Trophoblast cell (in vitro differentiated cells and primary cell): ENCODE measurements around the gene FBXO3.

Experiments used
- DNase-seq, 2 donors: peaks; one replicate each; pipeline ENCODE4 v3.0.0-alpha.2; 2016
- H2AFZ ChIP-seq: 2 replicates; pipeline ENCODE4 v1.6.1; 2013; ENCODE audit warnings: low read length, moderate library complexity, mild to moderate bottlenecking; ENCODE audit not compliant: insufficient read depth, poor library complexity
- H2AK5ac ChIP-seq: 2 replicates; pipeline ENCODE4 v1.6.1; 2013; ENCODE audit warnings: mild to moderate bottlenecking, low read length
- H2BK120ac ChIP-seq: 2 replicates; pipeline ENCODE4 v1.6.1; 2013; ENCODE audit warnings: low read length, mild to moderate bottlenecking, moderate library complexity; ENCODE audit not compliant: insufficient read depth, poor library complexity
- H2BK12ac ChIP-seq: 2 replicates; pipeline ENCODE4 v1.6.1; 2013; ENCODE audit warnings: mild to moderate bottlenecking, low read length, moderate library complexity
- H2BK5ac ChIP-seq: 2 replicates; pipeline ENCODE4 v1.6.1; 2013; ENCODE audit warnings: low read length, low read depth, moderate library complexity, mild to moderate bottlenecking; ENCODE audit not compliant: poor library complexity
- H3K14ac ChIP-seq: 2 replicates; pipeline ENCODE4 v1.6.1; 2013; ENCODE audit warnings: mild to moderate bottlenecking, low read length
- H3K18ac ChIP-seq: 2 replicates; pipeline ENCODE4 v1.6.1; 2013; ENCODE audit warnings: mild to moderate bottlenecking, low read length
- H3K23ac ChIP-seq: 2 replicates; pipeline ENCODE4 v1.6.1; 2013; ENCODE audit warnings: low read length
- H3K27ac ChIP-seq: 2 replicates; pipeline ENCODE4 v1.5.1; 2013; ENCODE audit warnings: low read depth, mild to moderate bottlenecking, inconsistent platforms, low read length, moderate library complexity
- H3K27me3 ChIP-seq: 2 replicates; pipeline ENCODE4 v1.6.1; 2013; ENCODE audit warnings: inconsistent platforms, mild to moderate bottlenecking, low read length, moderate library complexity; ENCODE audit not compliant: insufficient read depth
- H3K36me3 ChIP-seq, 2 experiments: 1 replicate in 1 of 2; 2 replicates in 1 of 2; pipeline ENCODE4 v1.6.1; 2013; ENCODE audit warnings: low read length in 2 of 2, mild to moderate bottlenecking in 2 of 2, moderate library complexity in 1 of 2; ENCODE audit not compliant: insufficient read depth in 2 of 2, control insufficient read depth in 1 of 2
- H3K4ac ChIP-seq: 2 replicates; pipeline ENCODE4 v1.6.1; 2013; ENCODE audit warnings: low read depth, mild to moderate bottlenecking, low read length, moderate library complexity
- H3K4me1 ChIP-seq, 2 experiments: 1 replicate in 1 of 2; 2 replicates in 1 of 2; pipeline ENCODE4 v1.6.1; 2013; ENCODE audit warnings: low read length in 2 of 2, mild to moderate bottlenecking in 2 of 2, moderate library complexity in 1 of 2; ENCODE audit not compliant: insufficient read depth in 2 of 2, control insufficient read depth in 1 of 2
- H3K4me2 ChIP-seq: 2 replicates; pipeline ENCODE4 v1.6.1; 2013; ENCODE audit warnings: inconsistent platforms, mild to moderate bottlenecking, low read length, moderate library complexity
- H3K4me3 ChIP-seq: 2 replicates; pipeline ENCODE4 v1.5.1; 2013; ENCODE audit warnings: mild to moderate bottlenecking, low read depth, low read length, inconsistent platforms
- H3K79me1 ChIP-seq: one replicate; pipeline ENCODE4 v1.6.1; 2013; ENCODE audit warnings: low read length
- H3K79me2 ChIP-seq: 2 replicates; pipeline ENCODE4 v1.6.1; 2013; ENCODE audit warnings: low read length, mild to moderate bottlenecking; ENCODE audit not compliant: control insufficient read depth, insufficient read depth, poor library complexity
- H3K9ac ChIP-seq: 2 replicates; pipeline ENCODE4 v1.6.1; 2013; ENCODE audit warnings: mild to moderate bottlenecking, low read length
- H3K9me3 ChIP-seq: 2 replicates; pipeline ENCODE4 v1.6.1; 2013; ENCODE audit warnings: low read depth, mild to moderate bottlenecking, control low read depth, inconsistent platforms, low read length; ENCODE audit not compliant: insufficient read depth
- H4K12ac ChIP-seq: 2 replicates; pipeline ENCODE4 v1.6.1; 2013; ENCODE audit warnings: low read depth, mild to moderate bottlenecking, low read length, moderate library complexity
- H4K8ac ChIP-seq: 2 replicates; pipeline ENCODE4 v1.6.1; 2013; ENCODE audit warnings: low read depth, mild to moderate bottlenecking, low read length, moderate library complexity
- H4K91ac ChIP-seq: one replicate; pipeline ENCODE4 v1.6.1; 2013; ENCODE audit warnings: low read depth, mild to moderate bottlenecking, low read length, moderate library complexity
- WGBS: extraction: QIAGEN DNeasy Blood & Tissue Kit; methylation state at CpG from one replicate; pipeline ENCODE4 v1.1.7; 2013; ENCODE audit warnings: missing lambda C conversion rate; ENCODE audit not compliant: insufficient read length, insufficient coverage; ENCODE audit errors: extremely low coverage; 5-methylcytosine and 5-hydroxymethylcytosine counted together

Gene FBXO3

GRCh38 chr11:33706966-33707365 lies 67.4 kb downstream of the FBXO3 start:
- H3K79me1 ChIP-seq = peaks cover 1% of the 10 kb centered on the region
- no peak overlapping the region for H2BK120ac ChIP-seq
- no peak overlapping the region for H3K27ac ChIP-seq
- H3K18ac ChIP-seq = no peak overlapping the region
- peaks cover 11 to 24% of the 10 kb centered on the region in 2 experiments for H3K36me3 ChIP-seq
- H3K9ac ChIP-seq = no peak overlapping the region
- H3K4me1 ChIP-seq = peaks cover 4 to 5% of the 10 kb centered on the region in 2 experiments
- H3K27me3 ChIP-seq = no peaks in the 10 kb centered on the region
- no peak overlapping the region for H3K23ac ChIP-seq
- no peak overlapping the region for H3K14ac ChIP-seq
- H3K4me3 ChIP-seq = no peak overlapping the region
- DNase-seq = no peak
- no peak overlapping the region for H2BK12ac ChIP-seq
- no peak overlapping the region for H2AK5ac ChIP-seq
- no peak overlapping the region for H3K4me2 ChIP-seq
- WGBS = no CpG with 5 or more reads among the region's 2 CpGs
- no peak overlapping the region for H2BK5ac ChIP-seq
- no peak overlapping the region for H3K4ac ChIP-seq
- H2AFZ ChIP-seq = no peak overlapping the region
- no peak overlapping the region for H4K91ac ChIP-seq
- no peak overlapping the region for H4K12ac ChIP-seq
- no peak overlapping the region for H4K8ac ChIP-seq
- no peaks in the 10 kb centered on the region for H3K79me2 ChIP-seq
- H3K9me3 ChIP-seq = no peaks in the 10 kb centered on the region

GRCh38 chr11:33706546-33706945 lies 67.8 kb downstream of the FBXO3 start:
- H2BK5ac ChIP-seq = no peak overlapping the region
- H3K23ac ChIP-seq = no peak overlapping the region
- no peaks in the 10 kb centered on the region for H3K9me3 ChIP-seq
- H3K14ac ChIP-seq = no peak overlapping the region
- H3K27me3 ChIP-seq = no peaks in the 10 kb centered on the region
- no peak overlapping the region for H4K12ac ChIP-seq
- no peak overlapping the region for H4K8ac ChIP-seq
- no peak overlapping the region for H3K4me3 ChIP-seq
- H3K4me1 ChIP-seq = peaks cover 4 to 5% of the 10 kb centered on the region in 2 experiments
- peaks cover 11 to 24% of the 10 kb centered on the region in 2 experiments for H3K36me3 ChIP-seq
- no peak overlapping the region for H2BK12ac ChIP-seq
- no peak overlapping the region for H2AK5ac ChIP-seq
- no CpG with 5 or more reads among the region's 2 CpGs for WGBS
- no peak overlapping the region for H3K27ac ChIP-seq
- H2BK120ac ChIP-seq = no peak overlapping the region
- no peak overlapping the region for H3K9ac ChIP-seq
- no peak overlapping the region for H3K18ac ChIP-seq
- no peak overlapping the region for H2AFZ ChIP-seq
- no peak overlapping the region for H4K91ac ChIP-seq
- DNase-seq = no peak
- H3K4ac ChIP-seq = no peak overlapping the region
- H3K79me1 ChIP-seq = peaks cover 1% of the 10 kb centered on the region
- H3K4me2 ChIP-seq = no peak overlapping the region
- no peaks in the 10 kb centered on the region for H3K79me2 ChIP-seq

GRCh38 chr11:33704240-33705002 lies 69.9 kb downstream of the FBXO3 start:
- Histone ChIP-seq H4K91ac (no peak overlapping the region), H3K4me1 (peaks cover 4 to 14% of the 10 kb centered on the region in 2 experiments), H2BK5ac (no peak overlapping the region), H3K79me1 (peaks cover 8% of the 10 kb centered on the region), H2BK12ac (no peak overlapping the region), H3K4ac (no peak overlapping the region), H2AFZ (no peak overlapping the region), H3K36me3 (peaks cover 3 to 15% of the 10 kb centered on the region in 2 experiments), H2AK5ac (no peak overlapping the region), H3K27me3 (no peaks in the 10 kb centered on the region), H2BK120ac (no peak overlapping the region), H3K23ac (no peak overlapping the region), H4K12ac (no peak overlapping the region), H4K8ac (no peak overlapping the region), H3K9ac (no peak overlapping the region), H3K9me3 (no peaks in the 10 kb centered on the region), H3K14ac (no peak overlapping the region), H3K4me3 (no peak overlapping the region), H3K4me2 (no peak overlapping the region), H3K79me2 (no peaks in the 10 kb centered on the region), H3K27ac (no peak overlapping the region), H3K18ac (no peak overlapping the region)
- peak in 1 of 2 donors; percentile 31 for DNase-seq
- WGBS = no CpG with 5 or more reads among the region's 7 CpGs

GRCh38 chr11:33703788-33704187 lies 70.5 kb downstream of the FBXO3 start:
- Histone ChIP-seq H2BK5ac (no peak overlapping the region), H3K23ac (no peak overlapping the region), H3K27me3 (no peaks in the 10 kb centered on the region), H2BK12ac (no peak overlapping the region), H4K8ac (no peak overlapping the region), H2AFZ (no peak overlapping the region), H2AK5ac (no peak overlapping the region), H3K27ac (no peak overlapping the region), H2BK120ac (no peak overlapping the region), H3K36me3 (peaks cover 3 to 13% of the 10 kb centered on the region in 2 experiments), H3K9me3 (no peaks in the 10 kb centered on the region), H3K79me2 (no peaks in the 10 kb centered on the region), H3K4me3 (no peak overlapping the region), H3K4me1 (peaks cover 4 to 14% of the 10 kb centered on the region in 2 experiments), H3K79me1 (peaks cover 8% of the 10 kb centered on the region), H4K12ac (no peak overlapping the region), H3K14ac (no peak overlapping the region), H3K4ac (no peak overlapping the region), H4K91ac (no peak overlapping the region), H3K18ac (no peak overlapping the region), H3K4me2 (no peak overlapping the region), H3K9ac (no peak overlapping the region)
- no CpG with 5 or more reads among the region's 4 CpGs for WGBS
- peak in 1 of 2 donors; percentile 26 for DNase-seq
